Dermis microvascular lymphatic vessel endothelial cell (primary cell): ENCODE measurements around the gene BTRC. TPM values are rescaled to one million over a fixed set of nuclear protein-coding genes. Genes with fewer than 3 reads are reported as not detected.
A peak's percentile ranks its signal among the peaks of the same experiment; 100 is the strongest.

Experiments used
- DNase-seq, 2 donors: peaks; one replicate each; pipeline versions ENCODE4 v3.0.0 to v3.0.0-alpha.2; 2010; ENCODE audit warnings: low read depth in 2 of 2
- total RNA-seq: library from RNA; depleted of rRNA; stranded (reverse); fragments of >200 nt; gene quantifications from 2 replicates; pipeline ENCODE4 v1.2.1, GENCODE V29; 2014

Gene BTRC
- total RNA-seq, 1 donor from 2014 or later, result 8.2 TPM

GRCh38 chr10:101441541-101442455 is 87.8 kb downstream of the BTRC start:
- peak; percentile 68 to 80 for DNase-seq

GRCh38 chr10:101442456-101442800 is 88.5 kb downstream of the BTRC start:
- no peak for DNase-seq

- DNase-seq, result peak in 1 of 2 donors; percentile 24
These were observed 90.3 kb downstream of the BTRC start for GRCh38 chr10:101444058-101444898.

- peak; percentile 7 to 62 for DNase-seq
These were observed 92.1 kb downstream of the BTRC start for GRCh38 chr10:101446071-101446470.

- DNase-seq, result no peak
These were observed 93.0 kb downstream of the BTRC start for GRCh38 chr10:101446947-101447346.

- no peak for DNase-seq
These were observed 93.5 kb downstream of the BTRC start for GRCh38 chr10:101447477-101447876.

- no peak for DNase-seq
These were observed 96.5 kb downstream of the BTRC start for GRCh38 chr10:101450277-101451080.

GRCh38 chr10:101451261-101451660 is 97.3 kb downstream of the BTRC start:
- no peak for DNase-seq

- no peak for DNase-seq
These were observed 97.7 kb downstream of the BTRC start for GRCh38 chr10:101451667-101452069.

GRCh38 chr10:101452176-101452575 is 98.2 kb downstream of the BTRC start:
- no peak for DNase-seq

GRCh38 chr10:101452593-101452992 is 98.6 kb downstream of the BTRC start:
- DNase-seq, result no peak

GRCh38 chr10:101453318-101453717 is 99.4 kb downstream of the BTRC start:
- no peak for DNase-seq

GRCh38 chr10:101453791-101454718 is 100.1 kb downstream of the BTRC start:
- DNase-seq, result no peak

GRCh38 chr10:101458869-101459268 is 104.9 kb downstream of the BTRC start:
- no peak for DNase-seq

GRCh38 chr10:101464082-101464481 is 110.1 kb downstream of the BTRC start:
- DNase-seq, result no peak

- DNase-seq, result no peak
These were observed 110.6 kb downstream of the BTRC start for GRCh38 chr10:101464599-101464998.

GRCh38 chr10:101466016-101466912 is 112.3 kb downstream of the BTRC start:
- no peak for DNase-seq

GRCh38 chr10:101467286-101467770 is 113.4 kb downstream of the BTRC start:
- DNase-seq, result peak; percentile 56 to 76

GRCh38 chr10:101468159-101468558 is 114.2 kb downstream of the BTRC start:
- no peak for DNase-seq
